Left lung (tissue), 14 donors: ENCODE results near the gene ATXN7. TPM values are rescaled to one million over a fixed set of nuclear protein-coding genes. Genes with fewer than 3 reads are reported as not detected.

Source experiments
- ATAC-seq: fragments of 200-7000 bp; cut with Tn5 transposase; one replicate; pipeline ENCODE4 v1.9.1; 2020; ENCODE audit warnings: moderate library complexity
- DNase-seq, 4 donors: peaks; one replicate each; pipeline ENCODE4 v3.0.0-alpha.2; 2013 to 2020
- H3K27ac ChIP-seq, 2 donors: fragments of 200-600 bp; sonication (generic) in 1 of 2; one replicate each; pipeline versions ENCODE4 v1.5.0 to v1.8.0; 2020 to 2021
- H3K27me3 ChIP-seq, 2 donors: fragments of 200-600 bp; sonication (generic) in 1 of 2; one replicate each; pipeline versions ENCODE4 v1.5.0 to v1.8.0; 2020 to 2021
- H3K36me3 ChIP-seq, 2 donors: fragments of 200-600 bp; sonication (generic) in 1 of 2; one replicate each; pipeline versions ENCODE4 v1.5.0 to v1.8.0; 2020 to 2021
- H3K4me1 ChIP-seq, 2 donors: fragments of 200-600 bp; one replicate each; pipeline ENCODE4 v1.8.0; 2021
- H3K4me3 ChIP-seq, 2 donors: fragments of 200-600 bp; sonication (generic) in 1 of 2; one replicate each; pipeline versions ENCODE4 v1.5.0 to v1.8.0; 2020 to 2021; ENCODE audit warnings: mild to moderate bottlenecking in 1 of 2
- H3K9me3 ChIP-seq, 2 donors: fragments of 200-600 bp; sonication (generic) in 1 of 2; one replicate each; pipeline versions ENCODE4 v1.5.0 to v1.8.0; 2020 to 2021
- CTCF ChIP-seq, 2 donors: fragments of 200-600 bp; sonication (generic) in 1 of 2; IDR thresholded peaks; one replicate each; pipeline versions ENCODE4 v1.5.0 to v1.8.0; 2021; ENCODE audit warnings: antibody characterized with exemption in 2 of 2
- intact Hi-C, 2 donors: fragments of 100-400 bp; cut with DNase I; formaldehyde crosslinking; loops; one replicate each; pipeline versions ENCODE4 v1.11.2 to v1.14.2; 2022
- long read RNA-seq, 12 donors: library from polyadenylated mRNA in 2 of 12; unstranded in 2 of 12; transcript quantifications; one replicate each; pipeline ENCODE4 v2.0.0 and lab custom pipeline, GENCODE V29; 2019 to 2026
- polyA plus RNA-seq, 6 donors: library from polyadenylated mRNA; unstranded; fragments of 120-200 nt; gene quantifications; one replicate each; pipeline ENCODE4 v1.2.1, GENCODE V29; 2013; ENCODE audit not compliant: insufficient read length in 6 of 6
- total RNA-seq, 2 donors: library from RNA; stranded (reverse); fragmentation: NEBNext Ultra II Directional; extraction: Animal tissue kit (Norgen Biotek cat#: 25700); gene quantifications; one replicate each; pipeline ENCODE4 v1.2.1, GENCODE V29; 2021
- donor health status: DM: no; HTN: yes; CAD: no.
- donor health status: DM: no; HTN: no; CAD: no.

ATXN7 gene
- total RNA-seq: 10 to 100 TPM; 23.4 to 32.5 TPM
- 10 to 100 TPM; 23.5 to 29.4 (median 26.0) TPM for polyA plus RNA-seq
- long read RNA-seq, donor 1, transcript ATXN7-211 (1 exons, 3,268 nt): major isoform, 12 of 17 reads
- long read RNA-seq, donor 1, partial matches to known transcripts: 0 of 17 reads
- long read RNA-seq, donor 1, other reads (novel, unspliced or antisense): 0 of 17 reads
- long read RNA-seq, donor 2, transcript ATXN7-211 (1 exons, 3,268 nt): major isoform, 5 of 8 reads
- long read RNA-seq, donor 2, partial matches to known transcripts: 0 of 8 reads
- long read RNA-seq, donor 2, other reads (novel, unspliced or antisense): 0 of 8 reads
- long read RNA-seq, donor 3, partial matches to known transcripts: 0 of 2 reads
- long read RNA-seq, donor 3, other reads (novel, unspliced or antisense): 0 of 2 reads
- long read RNA-seq, donor 4: 0 reads
- long read RNA-seq, donor 5, transcript ATXN7-211 (1 exons, 3,268 nt): major isoform, 7 of 9 reads
- long read RNA-seq, donor 5, partial matches to known transcripts: 0 of 9 reads
- long read RNA-seq, donor 5, other reads (novel, unspliced or antisense): 0 of 9 reads
- long read RNA-seq, donor 6, transcript ATXN7-211 (1 exons, 3,268 nt): major isoform, 6 of 8 reads
- long read RNA-seq, donor 6, partial matches to known transcripts: 0 of 8 reads
- long read RNA-seq, donor 6, other reads (novel, unspliced or antisense): 0 of 8 reads
- long read RNA-seq, donor 7, partial matches to known transcripts: 0 of 4 reads
- long read RNA-seq, donor 7, other reads (novel, unspliced or antisense): 0 of 4 reads
- long read RNA-seq, donor 8, partial matches to known transcripts: 0 of 2 reads
- long read RNA-seq, donor 8, other reads (novel, unspliced or antisense): 0 of 2 reads
- long read RNA-seq, donor 9: 0 reads
- long read RNA-seq, donor 10, partial matches to known transcripts: 0 of 1 reads
- long read RNA-seq, donor 10, other reads (novel, unspliced or antisense): 1 of 1 reads
- long read RNA-seq, donor 11, partial matches to known transcripts: 0 of 4 reads
- long read RNA-seq, donor 11, other reads (novel, unspliced or antisense): 0 of 4 reads
- long read RNA-seq, donor 12, transcript ATXN7-211 (1 exons, 3,268 nt): major isoform, 5 of 7 reads
- long read RNA-seq, donor 12, partial matches to known transcripts: 0 of 7 reads
- long read RNA-seq, donor 12, other reads (novel, unspliced or antisense): 0 of 7 reads

- Histone ChIP-seq H3K27me3 (no peaks in the 10 kb centered on the region), H3K4me3 (peak within 1 kb of the TSS; percentile 80 to 96), H3K9me3 (no peaks in the 10 kb centered on the region), H3K36me3 (no peaks in the 10 kb centered on the region), H3K27ac (peak within 1 kb of the TSS; percentile 86 to 96), H3K4me1 (peaks cover 6 to 25% of the 10 kb centered on the region in 2 donors)
- intact Hi-C loops: no loop called here
- DNase-seq (peak; percentile 56 to 94 (median 65)), ATAC-seq (peak; percentile 83)
- TF ChIP-seq CTCF (IDR thresholded peaks at IDR 0.05): no peak
These were observed at the start of gene ATXN7, which contains the start of gene THOC7 for GRCh38 chr3:63863150-63864007. TSS of gene ATXN7 (plus strand) at chr3:63863867. CDS start at chr3:63912599, 48,732 bp downstream. TSS of gene THOC7 (minus strand) at chr3:63863805. CDS start at chr3:63863790, 15 bp downstream.

- DNase-seq (no peak), ATAC-seq (no peak)
- no peak for TF ChIP-seq CTCF (IDR thresholded peaks at IDR 0.05)
- Histone ChIP-seq H3K9me3 (no peaks in the 10 kb centered on the region), H3K4me3 (no peak overlapping the region), H3K27me3 (no peaks in the 10 kb centered on the region), H3K27ac (no peak overlapping the region), H3K36me3 (no peaks in the 10 kb centered on the region), H3K4me1 (peaks cover 0 to 4% of the 10 kb centered on the region in 2 donors)
- intact Hi-C loops: no loop called here
These were observed 49.4 kb upstream of the ATXN7 start for GRCh38 chr3:63814237-63814636.

- no peaks in the 10 kb centered on the region for H3K9me3 ChIP-seq
- H3K4me3 ChIP-seq: no peak overlapping the region
- intact Hi-C loops: loop anchor here in 1 of 2 donors (5.0 kb wide), 1 partner anchor 465 kb away; no protein-coding TSS in a partner anchor
- TF ChIP-seq CTCF (IDR thresholded peaks at IDR 0.05): no peak
- H3K27me3 ChIP-seq: no peaks in the 10 kb centered on the region
- peaks cover 0 to 4% of the 10 kb centered on the region in 2 donors for H3K4me1 ChIP-seq
- ATAC-seq: no peak
- H3K27ac ChIP-seq: no peak overlapping the region
- DNase-seq: no peak
- no peaks in the 10 kb centered on the region for H3K36me3 ChIP-seq
These were observed 46.4 kb upstream of the ATXN7 start for GRCh38 chr3:63817225-63817624.

- Histone ChIP-seq H3K9me3 (no peaks in the 10 kb centered on the region), H3K4me3 (no peak overlapping the region), H3K27me3 (no peaks in the 10 kb centered on the region), H3K4me1 (peaks cover 0 to 4% of the 10 kb centered on the region in 2 donors), H3K36me3 (no peaks in the 10 kb centered on the region), H3K27ac (no peak overlapping the region)
- DNase-seq (peak in 3 of 4 donors; percentile 40 to 72 (median 60)), ATAC-seq (peak; percentile 94)
- peak; percentile 81 to 87 for TF ChIP-seq CTCF (IDR thresholded peaks at IDR 0.05)
- intact Hi-C loops: loop anchor here in 1 of 2 donors (5.0 kb wide), 1 partner anchor 466 kb away; no protein-coding TSS in a partner anchor
These were observed 45.2 kb upstream of the ATXN7 start for GRCh38 chr3:63818282-63819150.
